DND-41 (cell line): ENCODE data around the gene MFRP.

Experiments
- CTCF ChIP-seq: IDR thresholded peaks from 2 replicates; pipeline ENCODE4 v1.5.1; 2012; ENCODE audit warnings: borderline replicate concordance, low read length, moderate library complexity, mild to moderate bottlenecking; ENCODE audit not compliant: poor library complexity, severe bottlenecking; ENCODE audit errors: extremely low read depth
- EZH2 ChIP-seq: IDR thresholded peaks from 3 replicates; pipeline ENCODE4 v1.6.1; 2012; ENCODE audit warnings: borderline replicate concordance, low read depth, mild to moderate bottlenecking, moderate library complexity, low read length, inconsistent platforms; ENCODE audit not compliant: severe bottlenecking

GRCh38 chr11:119350302-119350701, 3.8 kb upstream of the MFRP start:
- TF ChIP-seq EZH2 (no peak), CTCF (no peak)
